Measurements from ENCODE around the gene CDON.

CDON gene

GRCh38 chr11:126101930-126102283 lies 39.2 kb upstream of the CDON start:
- Histone ChIP-seq H3K36me3 (ENCODE audit: control insufficient read depth, insufficient read depth, low read length) (no peaks in the 10 kb centered on the region), H3K27me3 (replicated peaks; ENCODE audit: control insufficient read depth, insufficient read depth, low read length) (no peaks in the 10 kb centered on the region; the same call in 1 of the 2 replicates), H3K4me3 (replicated peaks; ENCODE audit: low read depth, low read length) (no peak overlapping the region)
- TF ChIP-seq CTCF (IDR thresholded peaks at IDR 0.05; ENCODE audit: insufficient read depth, low read length, poor library complexity, severe bottlenecking) = no peak
- no peak for DNase-seq (ENCODE audit: extremely low read depth, insufficient read length)

- TF ChIP-seq CTCF (IDR thresholded peaks at IDR 0.05; ENCODE audit: insufficient read depth, low read length, poor library complexity, severe bottlenecking) = no peak
- no peaks in the 10 kb centered on the region; the same call in 1 of the 2 replicates for H3K27me3 ChIP-seq (replicated peaks; ENCODE audit: control insufficient read depth, insufficient read depth, low read length)
- no peak overlapping the region for H3K4me3 ChIP-seq (replicated peaks; ENCODE audit: low read depth, low read length)
- H3K36me3 ChIP-seq (ENCODE audit: control insufficient read depth, insufficient read depth, low read length) = no peaks in the 10 kb centered on the region
- DNase-seq (ENCODE audit: extremely low read depth, insufficient read length) = no peak
Measured at GRCh38 chr11:126101251-126101929, 38.7 kb upstream of the CDON start.

GRCh38 chr11:126100716-126101115 lies 38.0 kb upstream of the CDON start:
- Histone ChIP-seq H3K36me3 (ENCODE audit: control insufficient read depth, insufficient read depth, low read length) (no peaks in the 10 kb centered on the region), H3K4me3 (replicated peaks; ENCODE audit: low read depth, low read length) (no peak overlapping the region), H3K27me3 (replicated peaks; ENCODE audit: control insufficient read depth, insufficient read depth, low read length) (no peaks in the 10 kb centered on the region; the same call in 1 of the 2 replicates)
- no peak for TF ChIP-seq CTCF (IDR thresholded peaks at IDR 0.05; ENCODE audit: insufficient read depth, low read length, poor library complexity, severe bottlenecking)
- no peak for DNase-seq (ENCODE audit: extremely low read depth, insufficient read length)

GRCh38 chr11:126098204-126098769 lies 35.6 kb upstream of the CDON start:
- no peak for TF ChIP-seq CTCF (IDR thresholded peaks at IDR 0.05; ENCODE audit: insufficient read depth, low read length, poor library complexity, severe bottlenecking)
- DNase-seq (ENCODE audit: extremely low read depth, insufficient read length) = no peak
- H3K27me3 ChIP-seq (replicated peaks; ENCODE audit: control insufficient read depth, insufficient read depth, low read length) = no peaks in the 10 kb centered on the region; the same call in 1 of the 2 replicates
- H3K36me3 ChIP-seq (ENCODE audit: control insufficient read depth, insufficient read depth, low read length) = no peaks in the 10 kb centered on the region
- no peak overlapping the region for H3K4me3 ChIP-seq (replicated peaks; ENCODE audit: low read depth, low read length)

- no peaks in the 10 kb centered on the region; the same call in 1 of the 2 replicates for H3K27me3 ChIP-seq (replicated peaks; ENCODE audit: control insufficient read depth, insufficient read depth, low read length)
- no peak overlapping the region for H3K4me3 ChIP-seq (replicated peaks; ENCODE audit: low read depth, low read length)
- no peaks in the 10 kb centered on the region for H3K36me3 ChIP-seq (ENCODE audit: control insufficient read depth, insufficient read depth, low read length)
- DNase-seq (ENCODE audit: extremely low read depth, insufficient read length) = no peak
- no peak for TF ChIP-seq CTCF (IDR thresholded peaks at IDR 0.05; ENCODE audit: insufficient read depth, low read length, poor library complexity, severe bottlenecking)
Measured at GRCh38 chr11:126095745-126096144, 33.1 kb upstream of the CDON start.

All from GM06990 (cell line).